ENCODE results near the gene TMEM163.

GRCh38 chr2:134765987-134766386 is 47.2 kb upstream of the TMEM163 start:
- no peak for TF ChIP-seq CTCF (tag by site-specific recombination; IDR thresholded peaks at IDR 0.05)
- TF ChIP-seq ZBTB48 (tag by site-specific recombination; IDR thresholded peaks at IDR 0.05): no peak
- TF ChIP-seq ZNF324 (tag by site-specific recombination; IDR thresholded peaks at IDR 0.05): no peak
- TF ChIP-seq KLF9 (tag by site-specific recombination; IDR thresholded peaks at IDR 0.05; ENCODE audit: low read depth): no peak
